SU-DHL-6 (cell line): Measurements from ENCODE around the gene SPRR1B.

Source experiments
- EZH2phosphoT487 ChIP-seq: fragments of 200-600 bp; sonication (generic), shearing (Covaris generic); conservative IDR thresholded peaks from 2 replicates; pipeline ENCODE4 v1.6.1; 2018; ENCODE audit warnings: mild to moderate bottlenecking, antibody characterized with exemption, low read length, moderate library complexity, mixed read lengths
- TF ChIP-seq, protein P1 (sequence below): fragments of 200-600 bp; sonication (generic); IDR thresholded peaks from one replicate; pipeline ENCODE4 v1.5.1; 2017; ENCODE audit warnings: antibody characterized with exemption, mild to moderate bottlenecking, low read length, moderate library complexity; ENCODE audit not compliant: insufficient read depth, poor library complexity, severe bottlenecking

DNA sequence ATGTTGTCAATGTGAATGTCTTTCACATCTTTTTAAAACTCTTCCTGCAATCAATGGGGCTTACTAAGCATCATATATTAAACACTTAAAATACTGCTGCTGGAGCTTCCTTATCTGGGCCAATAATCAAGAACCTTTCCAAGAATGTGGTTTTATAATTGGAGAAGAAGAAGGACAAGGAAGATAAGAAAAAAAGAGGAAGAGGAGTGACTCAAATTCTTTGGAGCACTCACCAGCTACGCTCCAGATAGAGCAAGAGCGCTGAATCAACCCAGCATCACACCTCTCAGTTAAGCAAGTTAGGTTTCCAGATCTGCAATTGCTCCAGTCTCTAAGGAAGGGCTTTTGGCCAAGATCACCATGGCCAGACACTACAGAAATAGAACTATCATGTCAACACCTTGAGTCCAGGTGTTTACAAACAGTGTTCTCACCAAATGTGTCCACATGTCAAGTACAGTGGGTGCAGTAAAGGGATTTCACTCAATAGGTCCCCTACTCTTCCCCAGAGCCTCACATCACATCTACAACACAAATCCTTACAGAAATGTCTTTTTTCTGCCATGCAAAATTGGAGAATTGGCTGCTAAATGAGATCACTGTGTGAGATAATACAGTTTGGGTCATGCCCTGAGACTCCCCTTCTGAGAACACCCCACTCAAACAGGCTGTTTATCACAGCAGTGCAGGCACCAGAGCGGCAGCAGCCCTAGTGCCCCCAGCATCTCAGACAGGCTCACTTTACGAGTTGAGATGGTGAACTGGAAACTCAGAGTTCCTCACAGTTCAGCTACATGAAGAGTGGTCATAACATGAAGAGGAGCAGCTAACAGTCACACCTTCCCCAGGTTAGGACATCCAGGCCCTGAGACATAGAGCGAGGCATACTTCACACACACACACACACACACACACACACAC lies 42.1 kb downstream of the SPRR1B start:
- TF ChIP-seq, protein P1, sequence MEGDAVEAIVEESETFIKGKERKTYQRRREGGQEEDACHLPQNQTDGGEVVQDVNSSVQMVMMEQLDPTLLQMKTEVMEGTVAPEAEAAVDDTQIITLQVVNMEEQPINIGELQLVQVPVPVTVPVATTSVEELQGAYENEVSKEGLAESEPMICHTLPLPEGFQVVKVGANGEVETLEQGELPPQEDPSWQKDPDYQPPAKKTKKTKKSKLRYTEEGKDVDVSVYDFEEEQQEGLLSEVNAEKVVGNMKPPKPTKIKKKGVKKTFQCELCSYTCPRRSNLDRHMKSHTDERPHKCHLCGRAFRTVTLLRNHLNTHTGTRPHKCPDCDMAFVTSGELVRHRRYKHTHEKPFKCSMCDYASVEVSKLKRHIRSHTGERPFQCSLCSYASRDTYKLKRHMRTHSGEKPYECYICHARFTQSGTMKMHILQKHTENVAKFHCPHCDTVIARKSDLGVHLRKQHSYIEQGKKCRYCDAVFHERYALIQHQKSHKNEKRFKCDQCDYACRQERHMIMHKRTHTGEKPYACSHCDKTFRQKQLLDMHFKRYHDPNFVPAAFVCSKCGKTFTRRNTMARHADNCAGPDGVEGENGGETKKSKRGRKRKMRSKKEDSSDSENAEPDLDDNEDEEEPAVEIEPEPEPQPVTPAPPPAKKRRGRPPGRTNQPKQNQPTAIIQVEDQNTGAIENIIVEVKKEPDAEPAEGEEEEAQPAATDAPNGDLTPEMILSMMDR: no peak
- no peak for TF ChIP-seq EZH2phosphoT487
